ENCODE results near the gene ADTRP.

DNA sequence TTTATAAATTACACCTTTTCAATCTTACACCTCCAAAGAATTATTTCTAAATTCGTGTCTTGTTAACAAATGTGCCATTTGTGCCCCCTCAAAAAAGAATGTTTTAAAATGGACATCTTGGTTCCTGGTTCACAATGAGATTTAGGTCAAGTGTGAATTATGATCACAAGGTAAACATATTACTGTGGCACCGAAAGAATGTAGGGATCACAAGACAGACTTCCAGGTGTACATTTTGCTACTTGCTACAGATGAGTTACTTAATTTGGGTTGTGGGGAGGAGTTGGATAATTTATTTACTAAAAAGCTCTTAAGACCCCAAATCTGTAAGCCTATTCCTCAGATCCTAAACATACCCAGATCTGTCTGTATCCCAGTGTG lies 25.0 kb upstream of the ADTRP start:
- TF ChIP-seq, protein P1, sequence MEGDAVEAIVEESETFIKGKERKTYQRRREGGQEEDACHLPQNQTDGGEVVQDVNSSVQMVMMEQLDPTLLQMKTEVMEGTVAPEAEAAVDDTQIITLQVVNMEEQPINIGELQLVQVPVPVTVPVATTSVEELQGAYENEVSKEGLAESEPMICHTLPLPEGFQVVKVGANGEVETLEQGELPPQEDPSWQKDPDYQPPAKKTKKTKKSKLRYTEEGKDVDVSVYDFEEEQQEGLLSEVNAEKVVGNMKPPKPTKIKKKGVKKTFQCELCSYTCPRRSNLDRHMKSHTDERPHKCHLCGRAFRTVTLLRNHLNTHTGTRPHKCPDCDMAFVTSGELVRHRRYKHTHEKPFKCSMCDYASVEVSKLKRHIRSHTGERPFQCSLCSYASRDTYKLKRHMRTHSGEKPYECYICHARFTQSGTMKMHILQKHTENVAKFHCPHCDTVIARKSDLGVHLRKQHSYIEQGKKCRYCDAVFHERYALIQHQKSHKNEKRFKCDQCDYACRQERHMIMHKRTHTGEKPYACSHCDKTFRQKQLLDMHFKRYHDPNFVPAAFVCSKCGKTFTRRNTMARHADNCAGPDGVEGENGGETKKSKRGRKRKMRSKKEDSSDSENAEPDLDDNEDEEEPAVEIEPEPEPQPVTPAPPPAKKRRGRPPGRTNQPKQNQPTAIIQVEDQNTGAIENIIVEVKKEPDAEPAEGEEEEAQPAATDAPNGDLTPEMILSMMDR (IDR thresholded peaks at IDR 0.05) = no peak
- no peak for TF ChIP-seq POLR2A (IDR thresholded peaks at IDR 0.05)
- TF ChIP-seq EP300 (IDR thresholded peaks at IDR 0.05) = no peak
